ENCODE data around the gene PRKG2.

PRKG2 gene

DNA sequence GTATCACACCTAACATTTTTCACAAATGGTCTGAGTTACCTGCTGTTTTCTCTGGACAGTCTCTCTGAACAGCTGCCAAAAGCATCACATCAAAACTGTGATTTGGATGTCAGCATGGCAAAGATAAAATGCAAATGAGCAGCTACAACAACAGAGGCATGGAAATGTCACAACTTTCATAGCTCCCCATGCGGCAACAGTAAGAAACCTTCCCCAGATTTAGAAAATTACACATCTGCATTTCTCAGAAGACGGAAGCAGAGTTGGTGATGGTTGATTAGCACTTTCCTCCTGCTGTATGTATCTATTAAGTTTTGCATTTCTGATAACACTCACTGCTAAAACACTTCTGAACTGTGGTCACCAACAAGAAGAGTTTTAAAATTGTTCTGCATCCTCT lies 9.7 kb downstream of the PRKG2 start:
- no peak overlapping the region for H3K4me3 ChIP-seq (ENCODE audit: low read depth, low read length)
- in situ Hi-C loops (cut with HindIII; ENCODE audit: low sequenced_read_pairs), result no loop called here
- no peak for DNase-seq (ENCODE audit: low read depth, low spot score)
- TF ChIP-seq, protein P1, sequence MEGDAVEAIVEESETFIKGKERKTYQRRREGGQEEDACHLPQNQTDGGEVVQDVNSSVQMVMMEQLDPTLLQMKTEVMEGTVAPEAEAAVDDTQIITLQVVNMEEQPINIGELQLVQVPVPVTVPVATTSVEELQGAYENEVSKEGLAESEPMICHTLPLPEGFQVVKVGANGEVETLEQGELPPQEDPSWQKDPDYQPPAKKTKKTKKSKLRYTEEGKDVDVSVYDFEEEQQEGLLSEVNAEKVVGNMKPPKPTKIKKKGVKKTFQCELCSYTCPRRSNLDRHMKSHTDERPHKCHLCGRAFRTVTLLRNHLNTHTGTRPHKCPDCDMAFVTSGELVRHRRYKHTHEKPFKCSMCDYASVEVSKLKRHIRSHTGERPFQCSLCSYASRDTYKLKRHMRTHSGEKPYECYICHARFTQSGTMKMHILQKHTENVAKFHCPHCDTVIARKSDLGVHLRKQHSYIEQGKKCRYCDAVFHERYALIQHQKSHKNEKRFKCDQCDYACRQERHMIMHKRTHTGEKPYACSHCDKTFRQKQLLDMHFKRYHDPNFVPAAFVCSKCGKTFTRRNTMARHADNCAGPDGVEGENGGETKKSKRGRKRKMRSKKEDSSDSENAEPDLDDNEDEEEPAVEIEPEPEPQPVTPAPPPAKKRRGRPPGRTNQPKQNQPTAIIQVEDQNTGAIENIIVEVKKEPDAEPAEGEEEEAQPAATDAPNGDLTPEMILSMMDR (IDR thresholded peaks at IDR 0.05; ENCODE audit: low read depth, low read length), result no peak

DNA sequence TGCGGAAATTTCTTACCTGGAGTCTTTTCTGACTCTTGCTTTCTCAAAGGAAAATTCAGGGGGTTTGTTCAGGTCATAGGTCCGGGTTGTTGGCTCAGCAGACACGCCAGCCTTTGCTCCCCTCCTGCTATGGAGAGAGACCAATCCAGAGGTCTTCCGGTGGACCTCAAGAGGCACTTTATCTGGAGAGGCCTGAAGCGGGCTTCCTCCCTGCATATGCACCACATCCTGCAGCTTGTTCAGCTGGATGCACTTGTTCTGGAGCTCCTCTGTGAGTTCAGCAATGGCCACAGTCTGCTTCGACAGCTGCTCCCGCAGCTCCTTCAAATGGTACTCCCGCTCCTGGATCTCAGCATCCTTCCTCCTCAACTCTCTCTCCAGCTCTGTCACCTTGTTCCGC lies 10.5 kb downstream of the PRKG2 start:
- H3K4me3 ChIP-seq (ENCODE audit: low read depth, low read length), result no peak overlapping the region
- DNase-seq (ENCODE audit: low read depth, low spot score), result no peak
- TF ChIP-seq, protein P1 (IDR thresholded peaks at IDR 0.05; ENCODE audit: low read depth, low read length), result no peak
- in situ Hi-C loops (cut with HindIII; ENCODE audit: low sequenced_read_pairs), result no loop called here

DNA sequence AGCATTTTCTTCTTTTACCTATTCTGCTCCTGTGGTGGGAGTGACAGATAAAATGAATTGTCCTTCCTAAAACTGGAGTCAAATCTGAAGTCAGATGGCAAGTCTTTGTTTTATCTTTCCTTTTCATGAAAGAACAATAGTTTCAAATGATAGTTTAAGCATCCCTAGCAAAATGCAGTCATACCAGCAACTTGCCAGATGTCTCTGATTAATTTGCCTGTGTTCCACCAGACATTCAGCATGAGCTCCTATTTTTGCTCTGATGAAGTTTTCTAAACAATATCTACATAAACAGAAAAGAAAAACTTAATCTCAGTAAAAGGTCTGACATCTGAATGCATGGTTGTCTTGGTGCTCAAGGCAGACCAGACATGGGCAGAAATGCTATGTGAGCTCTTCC lies 15.2 kb downstream of the PRKG2 start:
- TF ChIP-seq, protein P1 (IDR thresholded peaks at IDR 0.05; ENCODE audit: low read depth, low read length), result no peak
- no peak for DNase-seq (ENCODE audit: low read depth, low spot score)
- H3K4me3 ChIP-seq (ENCODE audit: low read depth, low read length), result no peak overlapping the region
- in situ Hi-C loops (cut with HindIII; ENCODE audit: low sequenced_read_pairs), result no loop called here

DNA sequence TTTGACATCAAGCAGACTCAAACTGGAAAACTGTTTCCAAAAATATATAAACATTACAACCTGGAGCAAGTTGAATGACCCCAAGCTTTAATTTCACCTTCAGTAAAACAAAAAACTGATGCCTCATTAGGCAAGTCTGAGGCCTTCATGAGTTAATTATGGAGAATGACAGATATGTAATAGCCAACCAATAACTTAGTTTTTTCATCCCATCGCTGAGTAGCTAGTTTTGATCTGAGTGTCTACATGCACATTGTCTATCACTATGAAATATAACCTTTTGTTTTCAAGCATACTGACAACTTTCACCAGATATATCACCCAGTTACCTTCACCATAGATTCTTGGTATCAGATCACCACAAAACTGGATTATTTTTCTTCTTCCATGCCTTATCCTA lies 16.4 kb downstream of the PRKG2 start:
- in situ Hi-C loops (cut with HindIII; ENCODE audit: low sequenced_read_pairs), result no loop called here
- DNase-seq (ENCODE audit: low read depth, low spot score), result no peak
- H3K4me3 ChIP-seq (ENCODE audit: low read depth, low read length), result no peak overlapping the region
- TF ChIP-seq, protein P1 (IDR thresholded peaks at IDR 0.05; ENCODE audit: low read depth, low read length), result no peak

DNA sequence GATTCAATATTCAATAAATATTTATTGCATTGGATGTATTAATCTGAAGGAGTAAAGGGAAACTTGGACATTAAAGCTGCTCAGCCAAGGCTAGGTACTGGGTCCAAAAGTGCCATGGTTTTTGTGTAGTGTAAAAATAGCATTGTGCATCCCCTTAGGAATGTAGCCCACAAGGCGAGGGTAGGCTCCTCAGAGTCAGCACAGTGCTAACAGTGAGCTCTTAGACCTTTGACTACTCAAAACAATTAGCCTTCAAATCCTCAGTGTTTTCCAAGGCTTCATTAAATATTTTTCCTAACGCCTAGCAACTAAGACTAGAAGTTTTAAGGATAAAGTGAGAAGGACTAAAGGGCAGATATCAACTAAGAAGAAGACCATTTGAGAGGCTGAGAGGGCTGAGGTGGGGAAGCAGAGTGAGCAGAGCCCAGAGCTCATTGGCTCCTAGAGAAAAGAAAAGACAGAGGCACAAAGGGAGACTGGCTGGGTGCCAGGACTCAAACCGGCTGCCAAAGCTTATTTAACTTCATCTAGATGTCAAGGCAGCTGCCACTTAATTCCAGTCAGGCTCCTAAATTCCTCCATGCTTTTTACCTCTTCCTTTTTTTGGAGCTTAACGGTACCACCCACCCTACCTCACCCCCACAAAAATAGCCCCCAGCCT lies 17.0 kb downstream of the PRKG2 start:
- H3K4me3 ChIP-seq (ENCODE audit: low read depth, low read length), result no peak overlapping the region
- in situ Hi-C loops (cut with HindIII; ENCODE audit: low sequenced_read_pairs), result no loop called here
- TF ChIP-seq, protein P1 (IDR thresholded peaks at IDR 0.05; ENCODE audit: low read depth, low read length), result no peak
- peak; percentile 2 for DNase-seq (ENCODE audit: low read depth, low spot score)

DNA sequence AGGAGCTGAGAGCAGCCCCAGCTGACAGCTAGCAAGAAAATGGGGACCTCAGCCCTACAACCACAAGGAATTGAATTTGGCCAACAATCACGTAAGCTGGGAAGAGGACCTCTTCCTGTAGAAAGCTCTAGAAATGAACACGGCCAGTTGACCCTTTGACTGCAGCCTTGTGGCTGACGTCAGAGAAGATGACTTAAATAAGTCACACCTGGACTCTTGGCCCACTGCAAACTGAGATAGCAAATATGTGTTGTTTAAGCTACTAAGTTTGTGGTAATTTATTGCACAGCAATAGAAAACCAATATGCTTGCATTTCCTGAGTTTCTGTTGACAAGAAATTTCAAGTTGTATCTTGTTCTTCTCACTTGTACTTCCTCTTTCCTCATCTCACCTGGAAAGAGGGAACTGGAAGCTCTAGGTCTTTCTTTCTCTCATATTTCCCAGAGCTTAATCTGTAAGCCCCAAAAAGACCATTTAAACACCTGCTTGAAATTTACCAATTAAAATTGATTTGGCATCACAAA lies 18.8 kb downstream of the PRKG2 start:
- no peak for DNase-seq (ENCODE audit: low read depth, low spot score)
- in situ Hi-C loops (cut with HindIII; ENCODE audit: low sequenced_read_pairs), result no loop called here
- TF ChIP-seq, protein P1 (IDR thresholded peaks at IDR 0.05; ENCODE audit: low read depth, low read length), result no peak
- H3K4me3 ChIP-seq (ENCODE audit: low read depth, low read length), result no peak overlapping the region

Data from astrocyte of the spinal cord (primary cell).